GM23338 (cell line): ENCODE measurements around the gene FAU.

Experiments used
- EZH2 ChIP-seq: fragments of 200-600 bp; sonication (generic); IDR thresholded peaks from one replicate; pipeline ENCODE4 v1.8.0; 2017; ENCODE audit warnings: antibody characterized with exemption, mild to moderate bottlenecking, low read depth; ENCODE audit not compliant: unreplicated experiment
- POLR2AphosphoS5 ChIP-seq: IDR thresholded peaks from 2 replicates; pipeline ENCODE4 v1.6.1; 2016; ENCODE audit warnings: antibody characterized with exemption, low read depth
- REST ChIP-seq: IDR thresholded peaks from one replicate; pipeline ENCODE4 v1.6.1; 2018; ENCODE audit warnings: antibody characterized with exemption; ENCODE audit not compliant: unreplicated experiment
- TF ChIP-seq, protein P1 (sequence below), 2 experiments: fragments of 200-600 bp in 1 of 2; sonication (generic) in 1 of 2; conservative IDR thresholded peaks; 2 replicates each; pipeline versions ENCODE4 v1.5.1 to v1.6.1; 2016 to 2017; ENCODE audit warnings: antibody characterized with exemption in 2 of 2, low read depth in 2 of 2, mild to moderate bottlenecking in 2 of 2, moderate library complexity in 1 of 2

GRCh38 chr11:65087216-65087615 lies 34.7 kb downstream of the FAU start:
- TF ChIP-seq, protein P1, sequence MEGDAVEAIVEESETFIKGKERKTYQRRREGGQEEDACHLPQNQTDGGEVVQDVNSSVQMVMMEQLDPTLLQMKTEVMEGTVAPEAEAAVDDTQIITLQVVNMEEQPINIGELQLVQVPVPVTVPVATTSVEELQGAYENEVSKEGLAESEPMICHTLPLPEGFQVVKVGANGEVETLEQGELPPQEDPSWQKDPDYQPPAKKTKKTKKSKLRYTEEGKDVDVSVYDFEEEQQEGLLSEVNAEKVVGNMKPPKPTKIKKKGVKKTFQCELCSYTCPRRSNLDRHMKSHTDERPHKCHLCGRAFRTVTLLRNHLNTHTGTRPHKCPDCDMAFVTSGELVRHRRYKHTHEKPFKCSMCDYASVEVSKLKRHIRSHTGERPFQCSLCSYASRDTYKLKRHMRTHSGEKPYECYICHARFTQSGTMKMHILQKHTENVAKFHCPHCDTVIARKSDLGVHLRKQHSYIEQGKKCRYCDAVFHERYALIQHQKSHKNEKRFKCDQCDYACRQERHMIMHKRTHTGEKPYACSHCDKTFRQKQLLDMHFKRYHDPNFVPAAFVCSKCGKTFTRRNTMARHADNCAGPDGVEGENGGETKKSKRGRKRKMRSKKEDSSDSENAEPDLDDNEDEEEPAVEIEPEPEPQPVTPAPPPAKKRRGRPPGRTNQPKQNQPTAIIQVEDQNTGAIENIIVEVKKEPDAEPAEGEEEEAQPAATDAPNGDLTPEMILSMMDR (conservative IDR thresholded peaks at IDR 0.05; ENCODE audit: low read depth in 2 of 2): no peak
- TF ChIP-seq POLR2AphosphoS5: no peak
- no peak for TF ChIP-seq REST
- TF ChIP-seq EZH2: no peak
